HepG2 (cell line): Measurements from ENCODE around the gene SFXN2. TPM values are rescaled to one million over a fixed set of nuclear protein-coding genes. Genes with fewer than 3 reads are reported as not detected.

Experiments used
- ATAC-seq: fragments of 200-7000 bp; cut with Tn5 transposase; 3 replicates; pipeline ENCODE4 v1.9.1; 2020; ENCODE audit warnings: mild to moderate bottlenecking, moderate library complexity
- BruUV-seq: library from RNA; stranded (reverse); fragments of 400-500 nt; replicated peaks from 2 replicates; lab custom pipeline; 2021; lab: Mats Ljungman, UMichigan
- CTCF ChIA-PET: fragments of 300-600 bp; formaldehyde crosslinking; extraction: SDS; loops from one replicate; lab custom pipeline; 2021; ENCODE audit warnings: low total read pairs, inconsistent platforms, low intra/inter-chr PET ratio; lab: Yijun Ruan, JAX
- POLR2A ChIA-PET: fragments of 350-600 bp; sonication (Branson Sonifier 250); formaldehyde crosslinking; loops from one replicate; lab custom pipeline; 2020; ENCODE audit warnings: antibody characterized with exemption, inconsistent platforms; lab: Yijun Ruan, JAX
- DNase-seq: peaks from one replicate; pipeline ENCODE4 v3.0.0-alpha.2; 2015; ENCODE audit warnings: low spot score
- FAIRE-seq: peaks from 3 replicates; lab custom pipeline; 2011; peaks lifted over from hg19 to GRCh38; lab: Jason Lieb, UNC
- H2AFZ ChIP-seq: one replicate; pipeline ENCODE4 v1.6.1; 2011; ENCODE audit warnings: low read length, inconsistent platforms
- H3K27ac ChIP-seq: fragments of 300-600 bp; 3 replicates; pipeline ENCODE4 v1.8.0; 2011; ENCODE audit warnings: mixed run types, mild to moderate bottlenecking, mixed read lengths, low read length, inconsistent platforms; ENCODE audit not compliant: insufficient read depth; ENCODE audit errors: extremely low read length
- H3K27me3 ChIP-seq, 2 experiments: fragments of 200-600 bp in 1 of 2; 2 replicates in 1 of 2; 3 replicates in 1 of 2; pipeline versions ENCODE4 v1.6.0 to v1.8.0; 2011; ENCODE audit warnings: low read length in 2 of 2, mild to moderate bottlenecking in 2 of 2, moderate library complexity in 2 of 2, inconsistent platforms in 1 of 2; ENCODE audit not compliant: insufficient read depth in 2 of 2, control insufficient read depth in 1 of 2
- H3K36me3 ChIP-seq, 2 experiments: fragments of 200-600 bp in 1 of 2; replicated peaks in 1 of 2; 2 replicates in 1 of 2; 3 replicates in 1 of 2; pipeline versions ENCODE4 v1.5.1 to v1.8.0; 2011; ENCODE audit warnings: low read length in 2 of 2, inconsistent platforms in 1 of 2; ENCODE audit not compliant: insufficient read depth in 2 of 2, control insufficient read depth in 1 of 2
- H3K4me1 ChIP-seq: 2 replicates; pipeline ENCODE4 v1.5.1; 2012; ENCODE audit warnings: low read length, inconsistent platforms; ENCODE audit not compliant: insufficient read depth
- H3K4me2 ChIP-seq: 2 replicates; pipeline ENCODE4 v1.6.0; 2011; ENCODE audit warnings: low read depth, low read length, inconsistent platforms
- H3K4me3 ChIP-seq, 3 experiments: fragments of 200-600 bp in 1 of 3; sonication (generic), shearing (Covaris generic) in 1 of 3; replicated peaks in 1 of 3; 2 replicates each; pipeline ENCODE4 v1.5.1; 2011 to 2016; ENCODE audit warnings: low read length in 3 of 3, inconsistent platforms in 2 of 3, low read depth in 2 of 3, mild to moderate bottlenecking in 2 of 3, control low read depth in 1 of 3, mixed read lengths in 1 of 3; ENCODE audit not compliant: insufficient read depth in 1 of 3
- H3K79me2 ChIP-seq: one replicate; pipeline ENCODE4 v1.6.1; 2011; ENCODE audit warnings: low read length, inconsistent platforms; ENCODE audit not compliant: insufficient read depth
- H3K9ac ChIP-seq: 2 replicates; pipeline ENCODE4 v1.6.0; 2011; ENCODE audit warnings: mild to moderate bottlenecking, low read depth, low read length, inconsistent platforms; ENCODE audit not compliant: insufficient read depth
- H3K9me3 ChIP-seq: 2 replicates; pipeline ENCODE4 v1.5.1; 2012; ENCODE audit warnings: mild to moderate bottlenecking, low read length
- H4K20me1 ChIP-seq: 2 replicates; pipeline ENCODE4 v1.6.0; 2011; ENCODE audit warnings: inconsistent platforms, mild to moderate bottlenecking, low read length, moderate library complexity; ENCODE audit not compliant: insufficient read depth
- ATF7 ChIP-seq, 2 experiments: fragments of 450-650 bp in 1 of 2; sonication (generic) in 1 of 2; formaldehyde crosslinking in 1 of 2; IDR thresholded peaks; 2 replicates each; pipeline versions ENCODE4 v1.4.0 to v1.6.1; 2016 to 2020; ENCODE audit warnings: antibody characterized with exemption in 1 of 2, mild to moderate bottlenecking in 1 of 2, missing genetic modification reagents in 1 of 2
- GPBP1L1 ChIP-seq: sonication (generic); formaldehyde crosslinking; IDR thresholded peaks from 2 replicates; pipeline ENCODE4 v1.5.0; 2020; ENCODE audit warnings: mild to moderate bottlenecking, missing genetic modification reagents
- IRF2 ChIP-seq: IDR thresholded peaks from 2 replicates; pipeline ENCODE4 v1.6.1; 2018; ENCODE audit warnings: missing genetic modification reagents, missing compliant biosample characterization
- KDM5B ChIP-seq: sonication (generic); formaldehyde crosslinking; IDR thresholded peaks from 2 replicates; pipeline ENCODE4 v1.4.0; 2020; ENCODE audit warnings: missing genetic modification reagents, mild to moderate bottlenecking, borderline replicate concordance
- KDM6A ChIP-seq: IDR thresholded peaks from 2 replicates; pipeline ENCODE4 v1.6.1; 2016; ENCODE audit warnings: low read depth
- LCORL ChIP-seq, 2 experiments: fragments of 450-650 bp in 1 of 2; sonication (generic) in 1 of 2; formaldehyde crosslinking in 1 of 2; IDR thresholded peaks; 2 replicates each; pipeline versions ENCODE4 v1.5.0 to v1.6.1; 2017 to 2020; ENCODE audit warnings: antibody characterized with exemption in 1 of 2, missing genetic modification reagents in 1 of 2
- MAFF ChIP-seq: IDR thresholded peaks from 2 replicates; pipeline ENCODE4 v1.6.1; 2011; ENCODE audit warnings: low read depth, low read length, improper control_type of control experiment
- MAFK ChIP-seq, 2 experiments: IDR thresholded peaks in 1 of 2; conservative IDR thresholded peaks in 1 of 2; 2 replicates each; pipeline ENCODE4 v1.6.1; 2011; ENCODE audit warnings: improper control_type of control experiment in 2 of 2, low read length in 2 of 2
- NFATC3 ChIP-seq: sonication (generic); formaldehyde crosslinking; IDR thresholded peaks from 2 replicates; pipeline ENCODE4 v1.5.1; 2020; ENCODE audit warnings: mild to moderate bottlenecking, missing genetic modification reagents
- NFIC ChIP-seq: IDR thresholded peaks from 2 replicates; pipeline ENCODE4 v1.6.1; 2012; ENCODE audit warnings: mild to moderate bottlenecking, low read length, inconsistent platforms
- NR2F2 ChIP-seq: IDR thresholded peaks from 2 replicates; pipeline ENCODE4 v1.6.1; 2012; ENCODE audit warnings: low read depth, inconsistent platforms, borderline replicate concordance
- SETDB1 ChIP-seq: sonication (generic); formaldehyde crosslinking; IDR thresholded peaks from 2 replicates; pipeline ENCODE4 v1.5.1; 2020; ENCODE audit warnings: missing genetic modification reagents, mild to moderate bottlenecking, borderline replicate concordance
- TAF1 ChIP-seq: sonication (generic); formaldehyde crosslinking; IDR thresholded peaks from 2 replicates; pipeline ENCODE4 v1.4.0; 2020; ENCODE audit warnings: missing genetic modification reagents
- THYN1 ChIP-seq: sonication (generic); formaldehyde crosslinking; IDR thresholded peaks from 2 replicates; pipeline ENCODE4 v1.8.1; 2023; ENCODE audit warnings: low read depth, mild to moderate bottlenecking, moderate library complexity, missing genetic modification reagents, borderline replicate concordance
- ZBTB38 ChIP-seq: sonication (generic); formaldehyde crosslinking; IDR thresholded peaks from 2 replicates; pipeline ENCODE4 v1.5.1; 2020; ENCODE audit warnings: mild to moderate bottlenecking, missing genetic modification reagents
- ZNF510 ChIP-seq: sonication (generic); formaldehyde crosslinking; IDR thresholded peaks from 2 replicates; pipeline ENCODE4 v1.4.0; 2020; ENCODE audit warnings: low read depth, mild to moderate bottlenecking, missing genetic modification reagents
- WGBS: methylation state at CpG from one replicate; pipeline ENCODE4 v1.1.6; 2017; ENCODE audit warnings: low lambda C conversion rate; 5-methylcytosine and 5-hydroxymethylcytosine counted together
- in situ Hi-C: cut with HindIII; loops from 2 replicates; pipeline ENCODE4 v1.10.0; 2017; ENCODE audit warnings: low pct_unique_long_range_greater_than_20kb; ENCODE audit not compliant: extremely low pct_ligation_motif_present
- intact Hi-C: fragments of 100-400 bp; cut with micrococcal nuclease; formaldehyde crosslinking; loops from one replicate; pipeline ENCODE4 v1.10.0; 2022; ENCODE audit not compliant: unreplicated experiment
- polyA plus RNA-seq, 8 experiments: library from polyadenylated mRNA; depleted of rRNA in 3 of 8; stranded (reverse) in 7 of 8; unstranded in 1 of 8; fragments of >200 nt; fragmentation: Illumina TruSeq in 4 of 8; extraction: Trizol in 4 of 8; gene quantifications; 2 replicates each; pipeline versions ENCODE4 v1.2.1 to v1.2.3, GENCODE V29; 2011 to 2016; ENCODE audit warnings: low read depth in 4 of 8, missing spikeins in 1 of 8, mixed read lengths in 1 of 8; ENCODE audit not compliant: insufficient read depth in 1 of 8
- total RNA-seq, 5 experiments: library from RNA; depleted of rRNA; stranded (reverse); fragments of >200 nt; fragmentation: Illumina TruSeq; extraction: Trizol; gene quantifications; 2 replicates each; pipeline ENCODE4 v1.2.3, GENCODE V29; 2016; ENCODE audit warnings: low read depth in 1 of 5

The SFXN2 gene
- total and polyA plus RNA-seq, 2 of the 13 experiments (the other 11 are each of a cell fraction or from before 2014, with no cell fraction given): 12.8 to 21.1 TPM

DNA sequence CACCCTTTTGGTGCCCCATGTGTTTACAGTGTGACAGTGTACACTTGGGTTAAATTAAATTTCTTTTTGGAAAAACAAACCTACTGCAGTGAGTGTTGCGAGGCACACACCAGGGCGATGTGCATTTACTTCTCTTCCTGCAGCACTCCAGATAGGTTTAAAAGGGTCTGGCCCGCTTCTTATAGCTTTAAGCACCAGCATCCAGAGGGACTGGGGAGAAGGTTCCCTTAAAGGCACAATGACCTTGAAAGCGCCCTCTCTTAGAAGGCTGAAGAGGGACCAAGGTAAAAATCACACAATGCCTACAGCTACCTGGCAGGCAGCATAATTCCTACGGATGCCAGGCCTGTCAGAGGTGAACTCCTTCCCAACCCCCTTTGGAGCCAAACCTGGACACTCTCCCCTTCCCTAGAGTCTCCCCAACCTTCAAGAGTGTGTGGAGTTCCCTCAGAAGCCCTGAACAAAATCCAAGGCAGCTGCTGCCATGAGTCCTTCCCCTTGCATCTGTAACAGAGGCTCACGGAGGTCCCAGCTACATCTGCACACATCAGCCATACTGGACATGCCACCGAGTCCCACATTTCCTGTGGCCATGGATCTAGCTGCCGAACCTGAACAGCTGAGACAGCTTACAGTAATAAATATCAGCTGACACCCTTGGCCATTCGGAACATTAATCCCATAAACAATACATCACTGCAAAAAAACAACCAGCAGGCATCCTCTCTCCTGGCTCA is 36.9 kb upstream of the SFXN2 start:
- H2AFZ ChIP-seq: no peak overlapping the region
- H3K9me3 ChIP-seq: no peaks in the 10 kb centered on the region
- FAIRE-seq (no peak), ATAC-seq (no peak), DNase-seq (no peak)
- no peaks in the 10 kb centered on the region for H3K27me3 ChIP-seq
- intact Hi-C loops: loop anchor here (2.0 to 5.0 kb wide), 2 partner anchors 35 to 175 kb away; partner anchors contain the start of genes ACTR1A and SUFU
- H3K36me3 ChIP-seq: no peaks in the 10 kb centered on the region
- H3K79me2 ChIP-seq: no peaks in the 10 kb centered on the region
- H4K20me1 ChIP-seq: no peaks in the 10 kb centered on the region
- 70% methylated on average over 8 of the region's 9 CpGs for WGBS
- peaks cover 70% of the 10 kb centered on the region for H3K4me1 ChIP-seq
- no peak overlapping the region for H3K9ac ChIP-seq
- POLR2A ChIA-PET: interaction anchor here (1.7 to 2.4 kb wide), 4 partner anchors 8 to 32 kb away, joined by 5 to 16 read pairs (median 10); no protein-coding TSS in a partner anchor
- H3K27ac ChIP-seq: no peak overlapping the region
- H3K4me3 ChIP-seq: no peak overlapping the region
- CTCF ChIA-PET: no interaction called here
- TF ChIP-seq NFATC3 (no peak), LCORL (IDR thresholded peaks at IDR 0.05) (no peak), LCORL (CRISPR knock-in tag; IDR thresholded peaks at IDR 0.05) (no peak), NR2F2 (no peak), KDM6A (CRISPR knock-in tag) (no peak), ZBTB38 (no peak)
- in situ Hi-C loops: loop anchor here (5.0 kb wide), 1 partner anchor 35 kb away; the partner anchor contains the start of genes ARL3 and SFXN2
- no TSS peak for BruUV-seq
- H3K4me2 ChIP-seq: peak overlapping the region; percentile 8; the same call in 1 of the 2 replicates

- Histone ChIP-seq H3K27me3 (no peaks in the 10 kb centered on the region), H3K4me1 (peaks cover 65% of the 10 kb centered on the region), H3K9ac (no peak overlapping the region), H3K9me3 (no peaks in the 10 kb centered on the region), H3K4me2 (no peak overlapping the region), H4K20me1 (no peaks in the 10 kb centered on the region), H3K36me3 (no peaks in the 10 kb centered on the region), H2AFZ (no peak overlapping the region), H3K27ac (no peak overlapping the region), H3K4me3 (no peak overlapping the region), H3K79me2 (no peaks in the 10 kb centered on the region)
- FAIRE-seq (no peak), ATAC-seq (no peak), DNase-seq (no peak)
- WGBS: 66% methylated on average over 9 of the region's 9 CpGs
- no TSS peak for BruUV-seq
- TF ChIP-seq MAFF (no peak), IRF2 (CRISPR knock-in tag) (no peak), THYN1 (CRISPR knock-in tag) (no peak), NFIC (no peak), ZNF510 (CRISPR knock-in tag) (no peak), MAFK (conservative IDR thresholded peaks at IDR 0.05 in 1 of 2, IDR thresholded peaks at IDR 0.05 in 1 of 2; ENCODE audit: low read length in 2 of 2) (no peak), KDM5B (CRISPR knock-in tag) (no peak), GPBP1L1 (CRISPR knock-in tag) (no peak), TAF1 (CRISPR knock-in tag) (no peak), SETDB1 (no peak), ATF7 (IDR thresholded peaks at IDR 0.05) (no peak), ATF7 (CRISPR knock-in tag; IDR thresholded peaks at IDR 0.05) (no peak)
- intact Hi-C loops: loop anchor here (2.0 to 5.0 kb wide), 2 partner anchors 35 to 176 kb away; partner anchors contain the start of genes ACTR1A and SUFU
- ChIA-PET POLR2A (interaction anchor here (1.7 to 2.4 kb wide), 4 partner anchors 8 to 32 kb away, joined by 4 to 16 read pairs (median 6); no protein-coding TSS in a partner anchor), CTCF (interaction anchor here (1.6 kb wide), 1 partner anchor 51 kb away, joined by 5 read pairs; no protein-coding TSS in a partner anchor)
- in situ Hi-C loops: loop anchor here (5.0 kb wide), 1 partner anchor 34 kb away; the partner anchor contains the start of genes ARL3 and SFXN2
Measured at GRCh38 chr10:102678068-102678400, 36.4 kb upstream of the SFXN2 start.
